ENCODE data around the gene TDRD9. TPM values are rescaled to one million over a fixed set of nuclear protein-coding genes. Genes with fewer than 3 reads are reported as not detected.

The TDRD9 gene
- polyA plus RNA-seq, 1 donor from 2014 or later: 15.9 TPM

DNA sequence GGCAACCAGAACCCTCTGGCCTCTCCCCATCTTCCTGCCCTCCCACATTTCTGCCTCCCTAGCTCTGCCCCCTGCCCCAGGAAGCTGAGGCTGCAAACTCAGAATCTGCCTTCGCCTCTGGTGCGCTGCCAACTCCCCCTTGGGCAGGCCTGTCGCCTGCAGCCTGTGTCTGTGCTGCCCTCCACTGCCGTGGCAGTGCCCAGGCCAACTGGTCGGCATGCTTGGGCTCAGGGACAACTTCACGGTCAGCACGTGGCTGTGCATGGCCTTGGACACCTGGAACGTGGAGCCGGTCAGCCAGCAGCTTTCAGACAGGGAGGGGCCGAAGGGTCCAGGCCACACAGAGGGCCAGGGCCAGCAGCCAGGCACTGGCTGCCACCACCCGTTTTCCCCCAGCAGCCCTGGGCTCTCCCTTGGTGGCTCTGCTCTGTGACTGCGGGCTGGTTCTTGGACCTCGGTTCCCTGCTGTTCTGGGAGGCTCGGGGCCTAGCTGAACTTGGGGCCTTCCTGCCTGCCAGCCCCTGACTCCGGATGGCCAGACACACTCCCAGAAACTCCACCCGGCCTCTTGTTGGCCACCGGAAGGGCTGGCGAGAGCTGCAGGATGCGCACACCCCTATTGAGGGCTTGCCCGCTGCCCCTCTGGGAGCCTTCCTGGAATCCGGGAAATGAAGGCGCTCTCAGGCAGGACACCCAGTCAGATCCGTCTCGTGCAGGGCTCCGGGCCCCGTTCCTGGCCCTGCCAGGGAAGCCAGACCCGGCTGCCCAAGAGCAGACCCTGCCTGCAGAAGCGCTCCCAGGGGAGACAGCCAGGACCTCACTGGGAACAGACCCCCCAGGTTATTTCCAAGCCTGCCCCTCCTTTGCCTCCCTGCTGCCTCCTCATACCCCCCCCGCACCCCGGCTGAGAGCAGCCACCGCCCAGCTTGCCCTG is 46.7 kb upstream of the TDRD9 start:
- Histone ChIP-seq H3K9me2 (ENCODE audit: insufficient read depth, low read length) (no peaks in the 10 kb centered on the region), H3K9ac (ENCODE audit: low read length) (no peak overlapping the region), H3K9me3 (ENCODE audit: low read length) (no peaks in the 10 kb centered on the region), H3F3A (ENCODE audit: insufficient read depth, low read length, poor library complexity, severe bottlenecking) (no peaks in the 10 kb centered on the region), H4K20me1 (ENCODE audit: insufficient read depth) (no peaks in the 10 kb centered on the region), H3K36me3 (ENCODE audit: insufficient read depth, low read length) (no peaks in the 10 kb centered on the region), H3K27me3 (ENCODE audit: insufficient read depth, low read depth, low read length) (no peaks in the 10 kb centered on the region), H3K4me3 (ENCODE audit: low read length) (no peak overlapping the region), H3K27ac (ENCODE audit: low read length) (no peak overlapping the region), H2AFZ (ENCODE audit: low read depth, low read length) (no peak overlapping the region), H3K79me2 (replicated peaks; ENCODE audit: insufficient read depth, low read length) (no peaks in the 10 kb centered on the region), H3K4me2 (ENCODE audit: low read length) (no peak overlapping the region)
- no peak for TF ChIP-seq POLR2AphosphoS5 (IDR thresholded peaks at IDR 0.05)
- no peak for TF ChIP-seq EZH2 (IDR thresholded peaks at IDR 0.05; ENCODE audit: borderline replicate concordance, insufficient read depth, low read length, poor library complexity, severe bottlenecking)
- TF ChIP-seq EP300 (conservative IDR thresholded peaks at IDR 0.05; ENCODE audit: poor library complexity, severe bottlenecking): no peak
- no peak for TF ChIP-seq RAD21 (conservative IDR thresholded peaks at IDR 0.05)
- no peak for TF ChIP-seq MXI1 (conservative IDR thresholded peaks at IDR 0.05; ENCODE audit: poor library complexity, severe bottlenecking)
- TF ChIP-seq TAF1 (IDR thresholded peaks at IDR 0.05; ENCODE audit: low read depth): no peak
- TF ChIP-seq SMC3 (conservative IDR thresholded peaks at IDR 0.05; ENCODE audit: poor library complexity): no peak
- TF ChIP-seq, protein P1, sequence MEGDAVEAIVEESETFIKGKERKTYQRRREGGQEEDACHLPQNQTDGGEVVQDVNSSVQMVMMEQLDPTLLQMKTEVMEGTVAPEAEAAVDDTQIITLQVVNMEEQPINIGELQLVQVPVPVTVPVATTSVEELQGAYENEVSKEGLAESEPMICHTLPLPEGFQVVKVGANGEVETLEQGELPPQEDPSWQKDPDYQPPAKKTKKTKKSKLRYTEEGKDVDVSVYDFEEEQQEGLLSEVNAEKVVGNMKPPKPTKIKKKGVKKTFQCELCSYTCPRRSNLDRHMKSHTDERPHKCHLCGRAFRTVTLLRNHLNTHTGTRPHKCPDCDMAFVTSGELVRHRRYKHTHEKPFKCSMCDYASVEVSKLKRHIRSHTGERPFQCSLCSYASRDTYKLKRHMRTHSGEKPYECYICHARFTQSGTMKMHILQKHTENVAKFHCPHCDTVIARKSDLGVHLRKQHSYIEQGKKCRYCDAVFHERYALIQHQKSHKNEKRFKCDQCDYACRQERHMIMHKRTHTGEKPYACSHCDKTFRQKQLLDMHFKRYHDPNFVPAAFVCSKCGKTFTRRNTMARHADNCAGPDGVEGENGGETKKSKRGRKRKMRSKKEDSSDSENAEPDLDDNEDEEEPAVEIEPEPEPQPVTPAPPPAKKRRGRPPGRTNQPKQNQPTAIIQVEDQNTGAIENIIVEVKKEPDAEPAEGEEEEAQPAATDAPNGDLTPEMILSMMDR (IDR thresholded peaks at IDR 0.05; ENCODE audit: poor library complexity, severe bottlenecking): no peak
- TF ChIP-seq, protein P2, sequence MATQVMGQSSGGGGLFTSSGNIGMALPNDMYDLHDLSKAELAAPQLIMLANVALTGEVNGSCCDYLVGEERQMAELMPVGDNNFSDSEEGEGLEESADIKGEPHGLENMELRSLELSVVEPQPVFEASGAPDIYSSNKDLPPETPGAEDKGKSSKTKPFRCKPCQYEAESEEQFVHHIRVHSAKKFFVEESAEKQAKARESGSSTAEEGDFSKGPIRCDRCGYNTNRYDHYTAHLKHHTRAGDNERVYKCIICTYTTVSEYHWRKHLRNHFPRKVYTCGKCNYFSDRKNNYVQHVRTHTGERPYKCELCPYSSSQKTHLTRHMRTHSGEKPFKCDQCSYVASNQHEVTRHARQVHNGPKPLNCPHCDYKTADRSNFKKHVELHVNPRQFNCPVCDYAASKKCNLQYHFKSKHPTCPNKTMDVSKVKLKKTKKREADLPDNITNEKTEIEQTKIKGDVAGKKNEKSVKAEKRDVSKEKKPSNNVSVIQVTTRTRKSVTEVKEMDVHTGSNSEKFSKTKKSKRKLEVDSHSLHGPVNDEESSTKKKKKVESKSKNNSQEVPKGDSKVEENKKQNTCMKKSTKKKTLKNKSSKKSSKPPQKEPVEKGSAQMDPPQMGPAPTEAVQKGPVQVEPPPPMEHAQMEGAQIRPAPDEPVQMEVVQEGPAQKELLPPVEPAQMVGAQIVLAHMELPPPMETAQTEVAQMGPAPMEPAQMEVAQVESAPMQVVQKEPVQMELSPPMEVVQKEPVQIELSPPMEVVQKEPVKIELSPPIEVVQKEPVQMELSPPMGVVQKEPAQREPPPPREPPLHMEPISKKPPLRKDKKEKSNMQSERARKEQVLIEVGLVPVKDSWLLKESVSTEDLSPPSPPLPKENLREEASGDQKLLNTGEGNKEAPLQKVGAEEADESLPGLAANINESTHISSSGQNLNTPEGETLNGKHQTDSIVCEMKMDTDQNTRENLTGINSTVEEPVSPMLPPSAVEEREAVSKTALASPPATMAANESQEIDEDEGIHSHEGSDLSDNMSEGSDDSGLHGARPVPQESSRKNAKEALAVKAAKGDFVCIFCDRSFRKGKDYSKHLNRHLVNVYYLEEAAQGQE (IDR thresholded peaks at IDR 0.05; ENCODE audit: borderline replicate concordance): no peak

DNA sequence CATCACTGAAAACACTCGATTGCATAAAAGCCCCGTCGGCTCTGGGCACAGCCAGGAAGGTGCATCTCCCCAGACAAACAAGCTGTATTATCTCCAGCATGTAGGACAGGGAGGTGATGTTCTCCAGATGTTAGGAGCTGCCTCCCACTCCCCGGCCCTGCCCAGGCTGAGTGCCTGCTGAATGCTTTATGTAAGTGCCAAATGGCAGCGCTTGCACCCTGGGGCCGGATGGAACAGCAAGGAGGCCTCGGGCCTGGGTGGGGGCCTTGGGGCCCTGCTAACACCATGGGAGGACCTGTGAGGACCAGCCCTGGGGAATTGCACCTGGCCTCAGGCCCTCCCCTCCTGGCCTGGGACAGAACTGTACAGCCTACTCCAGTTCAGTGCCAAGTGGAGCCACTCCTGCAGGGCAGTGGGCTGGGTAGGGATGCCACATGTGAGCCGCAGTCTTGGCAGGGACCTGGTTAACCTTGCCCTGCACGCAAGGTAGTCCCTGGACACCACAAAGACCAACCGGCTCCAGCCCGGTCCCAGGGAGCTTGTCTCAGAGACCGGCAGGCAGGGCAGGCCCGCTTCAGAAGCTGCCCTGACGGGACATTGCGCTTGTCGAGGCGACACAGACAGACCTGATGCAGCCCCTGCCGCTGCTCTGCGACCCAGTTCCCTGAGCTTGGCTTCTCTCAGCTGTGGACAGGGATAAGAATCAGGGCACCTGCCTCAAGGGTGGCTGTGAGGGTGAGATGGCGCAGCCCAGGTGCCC is 45.6 kb upstream of the TDRD9 start:
- TF ChIP-seq SMC3 (conservative IDR thresholded peaks at IDR 0.05; ENCODE audit: poor library complexity) (no peak), EP300 (conservative IDR thresholded peaks at IDR 0.05; ENCODE audit: poor library complexity, severe bottlenecking) (no peak), RAD21 (conservative IDR thresholded peaks at IDR 0.05) (no peak), MXI1 (conservative IDR thresholded peaks at IDR 0.05; ENCODE audit: poor library complexity, severe bottlenecking) (no peak), POLR2AphosphoS5 (IDR thresholded peaks at IDR 0.05) (no peak), EZH2 (IDR thresholded peaks at IDR 0.05; ENCODE audit: borderline replicate concordance, insufficient read depth, low read length, poor library complexity, severe bottlenecking) (no peak)
- TF ChIP-seq, protein P1 (IDR thresholded peaks at IDR 0.05; ENCODE audit: poor library complexity, severe bottlenecking): no peak
- TF ChIP-seq, protein P2 (IDR thresholded peaks at IDR 0.05; ENCODE audit: borderline replicate concordance): no peak
- H3K9ac ChIP-seq (ENCODE audit: low read length): no peak overlapping the region
- H3K36me3 ChIP-seq (ENCODE audit: insufficient read depth, low read length): no peaks in the 10 kb centered on the region
- no peaks in the 10 kb centered on the region for H3K79me2 ChIP-seq (replicated peaks; ENCODE audit: insufficient read depth, low read length)
- no peak overlapping the region for H3K4me2 ChIP-seq (ENCODE audit: low read length)
- H2AFZ ChIP-seq (ENCODE audit: low read depth, low read length): no peak overlapping the region
- no peaks in the 10 kb centered on the region for H3K9me3 ChIP-seq (ENCODE audit: low read length)
- no peaks in the 10 kb centered on the region for H3K27me3 ChIP-seq (ENCODE audit: insufficient read depth, low read depth, low read length)
- no peaks in the 10 kb centered on the region for H3K9me2 ChIP-seq (ENCODE audit: insufficient read depth, low read length)
- H3K27ac ChIP-seq (ENCODE audit: low read length): no peak overlapping the region
- no peaks in the 10 kb centered on the region for H4K20me1 ChIP-seq (ENCODE audit: insufficient read depth)
- no peak overlapping the region for H3K4me3 ChIP-seq (ENCODE audit: low read length)
- H3F3A ChIP-seq (ENCODE audit: insufficient read depth, low read length, poor library complexity, severe bottlenecking): no peaks in the 10 kb centered on the region

Measured in neural cell (in vitro differentiated cells).